Measurements from ENCODE around the gene PABPN1L.

DNA sequence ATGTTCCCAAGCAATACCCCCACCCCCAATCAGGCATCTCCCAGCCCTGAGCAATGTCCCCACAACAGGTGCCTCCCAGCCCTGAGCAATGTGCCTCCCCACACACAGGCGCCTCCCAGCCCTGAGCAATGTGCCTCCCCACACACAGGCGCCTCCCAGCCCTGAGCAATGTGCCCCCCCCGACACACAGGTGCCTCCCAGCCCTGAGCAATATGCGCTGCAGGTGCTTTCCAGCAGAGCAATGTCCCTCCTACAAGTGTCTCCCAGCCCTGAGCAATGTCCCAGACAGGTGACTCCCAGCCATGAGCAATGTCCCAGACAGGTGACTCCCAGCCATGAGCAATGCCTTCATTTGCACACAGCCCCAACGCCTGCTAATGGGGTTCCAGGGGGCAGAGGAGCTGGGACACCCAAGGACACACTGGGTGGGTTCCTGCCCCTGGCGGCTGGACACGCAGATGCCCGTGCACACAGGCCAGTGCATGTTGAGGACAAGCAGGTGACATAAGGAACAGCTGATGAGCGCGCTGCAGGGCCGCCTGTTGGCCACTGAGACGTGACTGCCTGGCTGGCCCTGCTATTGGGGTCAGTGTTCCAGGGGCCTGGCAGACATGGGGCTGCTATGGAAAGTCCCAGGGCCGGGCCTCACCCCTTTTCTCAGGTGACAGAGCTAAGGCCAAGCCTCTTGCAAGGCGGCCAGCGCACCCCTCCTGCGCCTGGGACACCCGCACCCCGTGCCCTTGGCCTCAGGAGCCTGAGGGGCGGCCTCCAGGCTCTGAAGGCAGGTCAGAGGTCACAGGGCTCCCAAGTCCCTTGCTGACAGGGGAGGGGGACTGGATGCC, 26.9 kb upstream of the PABPN1L start:
- TF ChIP-seq EP300 (IDR thresholded peaks at IDR 0.05) (no peak), POLR2A (IDR thresholded peaks at IDR 0.05; ENCODE audit: low read length) (no peak), RAD21 (conservative IDR thresholded peaks at IDR 0.05 in 1 of 2, IDR thresholded peaks at IDR 0.05 in 1 of 2) (no peak), POLR2AphosphoS2 (conservative IDR thresholded peaks at IDR 0.05; ENCODE audit: low read length) (no peak), ESRRA (IDR thresholded peaks at IDR 0.05; ENCODE audit: borderline replicate concordance, low read length) (no peak), RARB (CRISPR knock-in tag; IDR thresholded peaks at IDR 0.05) (no peak), BHLHE40 (IDR thresholded peaks at IDR 0.05; ENCODE audit: low read depth, low read length) (no peak), PHF8 (IDR thresholded peaks at IDR 0.05; ENCODE audit: borderline replicate concordance, low read depth) (no peak)
- TF ChIP-seq, protein P1, sequence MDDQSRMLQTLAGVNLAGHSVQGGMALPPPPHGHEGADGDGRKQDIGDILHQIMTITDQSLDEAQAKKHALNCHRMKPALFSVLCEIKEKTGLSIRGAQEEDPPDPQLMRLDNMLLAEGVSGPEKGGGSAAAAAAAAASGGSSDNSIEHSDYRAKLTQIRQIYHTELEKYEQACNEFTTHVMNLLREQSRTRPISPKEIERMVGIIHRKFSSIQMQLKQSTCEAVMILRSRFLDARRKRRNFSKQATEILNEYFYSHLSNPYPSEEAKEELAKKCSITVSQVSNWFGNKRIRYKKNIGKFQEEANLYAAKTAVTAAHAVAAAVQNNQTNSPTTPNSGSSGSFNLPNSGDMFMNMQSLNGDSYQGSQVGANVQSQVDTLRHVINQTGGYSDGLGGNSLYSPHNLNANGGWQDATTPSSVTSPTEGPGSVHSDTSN (IDR thresholded peaks at IDR 0.05) = no peak
- TF ChIP-seq, protein P2, sequence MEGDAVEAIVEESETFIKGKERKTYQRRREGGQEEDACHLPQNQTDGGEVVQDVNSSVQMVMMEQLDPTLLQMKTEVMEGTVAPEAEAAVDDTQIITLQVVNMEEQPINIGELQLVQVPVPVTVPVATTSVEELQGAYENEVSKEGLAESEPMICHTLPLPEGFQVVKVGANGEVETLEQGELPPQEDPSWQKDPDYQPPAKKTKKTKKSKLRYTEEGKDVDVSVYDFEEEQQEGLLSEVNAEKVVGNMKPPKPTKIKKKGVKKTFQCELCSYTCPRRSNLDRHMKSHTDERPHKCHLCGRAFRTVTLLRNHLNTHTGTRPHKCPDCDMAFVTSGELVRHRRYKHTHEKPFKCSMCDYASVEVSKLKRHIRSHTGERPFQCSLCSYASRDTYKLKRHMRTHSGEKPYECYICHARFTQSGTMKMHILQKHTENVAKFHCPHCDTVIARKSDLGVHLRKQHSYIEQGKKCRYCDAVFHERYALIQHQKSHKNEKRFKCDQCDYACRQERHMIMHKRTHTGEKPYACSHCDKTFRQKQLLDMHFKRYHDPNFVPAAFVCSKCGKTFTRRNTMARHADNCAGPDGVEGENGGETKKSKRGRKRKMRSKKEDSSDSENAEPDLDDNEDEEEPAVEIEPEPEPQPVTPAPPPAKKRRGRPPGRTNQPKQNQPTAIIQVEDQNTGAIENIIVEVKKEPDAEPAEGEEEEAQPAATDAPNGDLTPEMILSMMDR (IDR thresholded peaks at IDR 0.05) = no peak
- TF ChIP-seq, protein P3, sequence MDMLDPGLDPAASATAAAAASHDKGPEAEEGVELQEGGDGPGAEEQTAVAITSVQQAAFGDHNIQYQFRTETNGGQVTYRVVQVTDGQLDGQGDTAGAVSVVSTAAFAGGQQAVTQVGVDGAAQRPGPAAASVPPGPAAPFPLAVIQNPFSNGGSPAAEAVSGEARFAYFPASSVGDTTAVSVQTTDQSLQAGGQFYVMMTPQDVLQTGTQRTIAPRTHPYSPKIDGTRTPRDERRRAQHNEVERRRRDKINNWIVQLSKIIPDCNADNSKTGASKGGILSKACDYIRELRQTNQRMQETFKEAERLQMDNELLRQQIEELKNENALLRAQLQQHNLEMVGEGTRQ (IDR thresholded peaks at IDR 0.05) = no peak
